Uterus (tissue), 4 donors: ENCODE measurements around the gene DPEP2NB. TPM values are rescaled to one million over a fixed set of nuclear protein-coding genes. Genes with fewer than 3 reads are reported as not detected.
"Not testable (repeated sequence)": the region's sequence is repeated elsewhere in the genome, so short reads cannot be mapped to it uniquely, and the experiment has no call there.

Experiments
- DNase-seq, 2 donors: peaks; one replicate each; pipeline ENCODE4 v3.0.0-alpha.2; 2019 to 2020
- H3K27ac ChIP-seq, 2 donors: fragments of 200-600 bp; sonication (generic); 1 replicate in 1 of 2; 2 replicates in 1 of 2; pipeline ENCODE4 v1.5.1; 2016 to 2018
- H3K27me3 ChIP-seq, 2 donors: fragments of 200-600 bp; sonication (generic); one replicate each; pipeline ENCODE4 v1.5.1; 2018 to 2019; ENCODE audit warnings: control low read depth in 1 of 2
- H3K36me3 ChIP-seq, 2 donors: fragments of 200-600 bp; sonication (generic); one replicate each; pipeline ENCODE4 v1.5.1; 2019; ENCODE audit warnings: control low read depth in 1 of 2
- H3K4me1 ChIP-seq, 2 donors: fragments of 200-600 bp; sonication (generic); one replicate each; pipeline ENCODE4 v1.5.1; 2018 to 2019; ENCODE audit warnings: control low read depth in 1 of 2
- H3K4me3 ChIP-seq, 2 donors: fragments of 200-600 bp; sonication (generic); 1 replicate in 1 of 2; 2 replicates in 1 of 2; pipeline ENCODE4 v1.5.1; 2018 to 2019; ENCODE audit warnings: mild to moderate bottlenecking in 1 of 2
- H3K9me3 ChIP-seq, 2 donors: fragments of 200-600 bp; sonication (generic); one replicate each; pipeline ENCODE4 v1.5.1; 2019; ENCODE audit warnings: control low read depth in 1 of 2
- POLR2A ChIP-seq, 2 donors: fragments of 450-650 bp; IDR thresholded peaks; one replicate each; pipeline ENCODE4 v1.6.1; 2016; ENCODE audit warnings: antibody characterized with exemption in 2 of 2, mild to moderate bottlenecking in 1 of 2, moderate library complexity in 1 of 2
- intact Hi-C: fragments of 100-400 bp; cut with DNase I; formaldehyde crosslinking; loops from one replicate; pipeline ENCODE4 v1.15.1; 2023; ENCODE audit warnings: low total_unique reads
- total RNA-seq, 4 donors: library from RNA; depleted of rRNA in 3 of 4; stranded (reverse); fragments of >200 nt in 3 of 4; gene quantifications; one replicate each; pipeline versions ENCODE4 v1.1.0 to v1.2.4, GENCODE V29; 2014 to 2023
- TF ChIP-seq, protein P1 (sequence below), 4 experiments: fragments of 200-600 bp in 2 of 4; fragments of 450-650 bp in 2 of 4; sonication (generic) in 2 of 4; IDR thresholded peaks; one replicate each; pipeline ENCODE4 v1.5.1; 2016 to 2019; ENCODE audit warnings: antibody characterized with exemption in 4 of 4, mild to moderate bottlenecking in 2 of 4, moderate library complexity in 1 of 4
- donor health status: DM: yes; HTN: yes; CAD: no.

DPEP2NB gene
- total RNA-seq, 4 donors from 2014 or later = not detected

DNA sequence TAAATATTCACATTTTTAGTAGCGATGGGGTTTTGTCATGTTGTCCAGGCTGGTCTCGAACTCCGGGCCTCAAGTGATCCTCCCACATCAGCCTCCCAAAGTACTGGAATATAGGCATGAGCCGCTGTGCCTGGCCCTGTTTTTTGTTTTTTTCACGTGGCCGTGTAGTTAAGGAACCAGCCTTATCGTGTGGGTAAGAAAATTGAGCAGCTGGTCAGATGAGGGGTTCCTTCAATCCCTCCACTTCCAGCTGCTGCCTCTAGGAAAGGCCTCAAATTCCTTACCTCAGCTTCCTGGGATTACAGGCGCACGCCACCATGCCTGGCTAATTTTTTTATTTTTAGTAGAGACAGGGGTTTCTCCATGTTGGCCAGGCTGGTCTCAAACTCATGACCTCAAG lies 10.5 kb downstream of the DPEP2NB start:
- DNase-seq = no peak
- peak overlapping the region in 1 of 2 donors; percentile 48 for H3K27ac ChIP-seq
- intact Hi-C loops = no loop called here

GRCh38 chr16:68003031-68003430 lies 12.7 kb downstream of the DPEP2NB start:
- H3K4me3 ChIP-seq = no peak overlapping the region
- no peaks in the 10 kb centered on the region for H3K9me3 ChIP-seq
- no peaks in the 10 kb centered on the region for H3K4me1 ChIP-seq
- TF ChIP-seq POLR2A (IDR thresholded peaks at IDR 0.05) = no peak
- TF ChIP-seq, protein P1, sequence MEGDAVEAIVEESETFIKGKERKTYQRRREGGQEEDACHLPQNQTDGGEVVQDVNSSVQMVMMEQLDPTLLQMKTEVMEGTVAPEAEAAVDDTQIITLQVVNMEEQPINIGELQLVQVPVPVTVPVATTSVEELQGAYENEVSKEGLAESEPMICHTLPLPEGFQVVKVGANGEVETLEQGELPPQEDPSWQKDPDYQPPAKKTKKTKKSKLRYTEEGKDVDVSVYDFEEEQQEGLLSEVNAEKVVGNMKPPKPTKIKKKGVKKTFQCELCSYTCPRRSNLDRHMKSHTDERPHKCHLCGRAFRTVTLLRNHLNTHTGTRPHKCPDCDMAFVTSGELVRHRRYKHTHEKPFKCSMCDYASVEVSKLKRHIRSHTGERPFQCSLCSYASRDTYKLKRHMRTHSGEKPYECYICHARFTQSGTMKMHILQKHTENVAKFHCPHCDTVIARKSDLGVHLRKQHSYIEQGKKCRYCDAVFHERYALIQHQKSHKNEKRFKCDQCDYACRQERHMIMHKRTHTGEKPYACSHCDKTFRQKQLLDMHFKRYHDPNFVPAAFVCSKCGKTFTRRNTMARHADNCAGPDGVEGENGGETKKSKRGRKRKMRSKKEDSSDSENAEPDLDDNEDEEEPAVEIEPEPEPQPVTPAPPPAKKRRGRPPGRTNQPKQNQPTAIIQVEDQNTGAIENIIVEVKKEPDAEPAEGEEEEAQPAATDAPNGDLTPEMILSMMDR (IDR thresholded peaks at IDR 0.05) = no peak
- H3K36me3 ChIP-seq = no peaks in the 10 kb centered on the region
- no peak for DNase-seq
- intact Hi-C loops = no loop called here
- H3K27me3 ChIP-seq = no peaks in the 10 kb centered on the region
- no peak overlapping the region for H3K27ac ChIP-seq

More for the DNA sequence above, 10.5 kb downstream of the DPEP2NB start:
- no peaks in the 10 kb centered on the region for H3K4me1 ChIP-seq
- H3K27me3 ChIP-seq = no peaks in the 10 kb centered on the region
- no peak for TF ChIP-seq POLR2A (IDR thresholded peaks at IDR 0.05)
- TF ChIP-seq, protein P1 (IDR thresholded peaks at IDR 0.05) = no peak
- H3K4me3 ChIP-seq = no peak overlapping the region
- H3K36me3 ChIP-seq = no peaks in the 10 kb centered on the region
- H3K9me3 ChIP-seq = no peaks in the 10 kb centered on the region

- no peaks in the 10 kb centered on the region for H3K9me3 ChIP-seq
- no peak for TF ChIP-seq POLR2A (IDR thresholded peaks at IDR 0.05)
- H3K36me3 ChIP-seq = no peaks in the 10 kb centered on the region
- H3K27me3 ChIP-seq = no peaks in the 10 kb centered on the region
- no peak for DNase-seq
- H3K4me3 ChIP-seq = no peak overlapping the region
- peak overlapping the region in 1 of 2 donors; percentile 41 for H3K27ac ChIP-seq
- intact Hi-C loops = no loop called here
- H3K4me1 ChIP-seq = no peaks in the 10 kb centered on the region
Measured at GRCh38 chr16:68000450-68000849, 15.3 kb downstream of the DPEP2NB start.

GRCh38 chr16:67999985-68000384 lies 15.7 kb downstream of the DPEP2NB start:
- H3K4me1 ChIP-seq = no peaks in the 10 kb centered on the region
- TF ChIP-seq POLR2A (IDR thresholded peaks at IDR 0.05) = no peak
- TF ChIP-seq, protein P1 (IDR thresholded peaks at IDR 0.05) = no peak
- no peaks in the 10 kb centered on the region for H3K9me3 ChIP-seq
- DNase-seq = no peak
- intact Hi-C loops = no loop called here
- H3K4me3 ChIP-seq = no peak overlapping the region
- no peaks in the 10 kb centered on the region for H3K36me3 ChIP-seq
- no peaks in the 10 kb centered on the region for H3K27me3 ChIP-seq
- H3K27ac ChIP-seq = peak overlapping the region in 1 of 2 donors; percentile 34

DNA sequence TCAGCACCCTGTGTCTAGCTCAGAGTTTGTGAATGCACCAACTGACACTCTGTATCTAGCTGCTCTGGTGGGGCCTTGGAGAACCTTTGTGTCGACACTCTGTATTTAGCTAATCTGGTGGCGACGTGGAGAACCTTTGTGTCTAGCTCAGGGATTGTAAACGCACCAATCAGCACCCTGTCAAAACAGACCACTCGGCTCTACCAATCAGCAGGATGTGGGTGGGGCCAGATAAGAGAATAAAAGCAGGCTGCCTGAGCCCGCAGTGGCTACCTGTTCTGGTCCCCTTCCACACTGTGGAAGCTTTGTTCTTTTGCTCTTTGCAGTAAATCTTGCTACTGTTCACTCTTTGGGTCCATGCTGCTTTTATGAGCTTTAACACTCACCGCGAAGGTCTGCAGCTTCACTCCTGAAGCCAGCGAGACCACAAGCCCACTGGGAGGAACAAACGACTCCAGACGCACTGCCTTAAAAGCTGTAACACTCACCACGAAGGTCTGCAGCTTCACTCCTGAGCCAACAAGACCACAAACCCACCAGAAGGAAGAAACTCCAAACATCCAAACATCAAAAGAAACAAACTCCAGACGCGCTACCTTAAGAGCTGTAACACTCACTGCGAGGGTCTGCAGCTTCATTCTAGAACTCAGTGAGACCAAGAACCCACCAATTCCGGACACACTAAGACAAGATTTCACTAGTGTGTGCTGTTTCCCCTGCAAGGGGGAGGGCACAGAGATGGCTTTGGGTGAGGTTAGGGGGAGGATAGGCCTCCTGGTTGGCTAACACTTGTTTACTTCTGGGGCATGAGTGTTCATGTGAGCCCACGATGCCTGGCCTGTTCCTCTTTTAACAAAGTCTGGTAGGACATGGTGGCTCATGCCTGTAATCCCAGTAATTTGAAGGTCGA lies 16.7 kb downstream of the DPEP2NB start, which contains the start of gene DPEP2:
DPEP2 (minus strand) TSS at position 706 of the 910 bp plus-strand sequence. CDS start 6,272 bp downstream, outside the sequence.
- peak within 1 kb of the TSS in 1 of 2 donors; percentile 34 for H3K27ac ChIP-seq
- H3K4me3 ChIP-seq, intact Hi-C loops, H3K4me1 ChIP-seq, DNase-seq, H3K9me3 ChIP-seq, H3K36me3 ChIP-seq, H3K27me3 ChIP-seq: not testable (repeated sequence)

DNA sequence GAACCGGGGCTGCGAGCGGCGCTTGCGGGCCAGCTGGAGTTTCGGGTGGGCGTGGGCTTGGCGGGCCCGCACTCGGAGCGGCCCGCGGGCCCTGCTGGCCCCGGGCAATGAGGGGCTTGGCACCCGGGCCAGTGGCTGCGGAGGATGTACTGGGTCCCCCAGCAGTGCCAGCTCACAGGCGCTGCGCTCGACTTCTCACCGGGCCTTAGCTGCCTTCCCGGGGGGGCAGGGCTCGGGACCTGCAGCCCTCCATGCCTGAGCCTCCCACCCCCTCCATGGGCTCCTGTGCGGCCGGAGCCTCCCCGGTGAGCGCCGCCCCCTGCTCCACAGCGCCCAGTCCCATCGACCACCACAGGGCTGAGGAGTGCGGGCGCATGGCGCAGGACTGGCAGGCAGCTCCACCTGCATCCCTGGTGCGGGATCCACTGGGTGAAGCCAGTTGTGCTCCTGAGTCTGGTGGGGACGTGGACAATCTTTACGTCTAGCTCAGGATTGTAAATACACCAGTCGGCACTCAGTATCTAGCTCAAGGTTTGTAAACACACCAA lies 17.4 kb downstream of the DPEP2NB start:
- intact Hi-C loops = not testable (repeated sequence)

More for the DNA sequence above, 17.4 kb downstream of the DPEP2NB start:
- not testable (repeated sequence) for DNase-seq, H3K27ac ChIP-seq, H3K36me3 ChIP-seq, H3K27me3 ChIP-seq, H3K9me3 ChIP-seq, H3K4me3 ChIP-seq, H3K4me1 ChIP-seq
